SKM-1 treated with dmso at 0.1 percent for 144 hours (cell line): ENCODE results near the gene LUM.

Source experiments
- DNase-seq: peaks from one replicate; lab custom pipeline; 2025; ENCODE audit not compliant: unreplicated experiment; lab: John Stamatoyannopoulos, UW

The LUM gene, protein sequence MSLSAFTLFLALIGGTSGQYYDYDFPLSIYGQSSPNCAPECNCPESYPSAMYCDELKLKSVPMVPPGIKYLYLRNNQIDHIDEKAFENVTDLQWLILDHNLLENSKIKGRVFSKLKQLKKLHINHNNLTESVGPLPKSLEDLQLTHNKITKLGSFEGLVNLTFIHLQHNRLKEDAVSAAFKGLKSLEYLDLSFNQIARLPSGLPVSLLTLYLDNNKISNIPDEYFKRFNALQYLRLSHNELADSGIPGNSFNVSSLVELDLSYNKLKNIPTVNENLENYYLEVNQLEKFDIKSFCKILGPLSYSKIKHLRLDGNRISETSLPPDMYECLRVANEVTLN

DNA sequence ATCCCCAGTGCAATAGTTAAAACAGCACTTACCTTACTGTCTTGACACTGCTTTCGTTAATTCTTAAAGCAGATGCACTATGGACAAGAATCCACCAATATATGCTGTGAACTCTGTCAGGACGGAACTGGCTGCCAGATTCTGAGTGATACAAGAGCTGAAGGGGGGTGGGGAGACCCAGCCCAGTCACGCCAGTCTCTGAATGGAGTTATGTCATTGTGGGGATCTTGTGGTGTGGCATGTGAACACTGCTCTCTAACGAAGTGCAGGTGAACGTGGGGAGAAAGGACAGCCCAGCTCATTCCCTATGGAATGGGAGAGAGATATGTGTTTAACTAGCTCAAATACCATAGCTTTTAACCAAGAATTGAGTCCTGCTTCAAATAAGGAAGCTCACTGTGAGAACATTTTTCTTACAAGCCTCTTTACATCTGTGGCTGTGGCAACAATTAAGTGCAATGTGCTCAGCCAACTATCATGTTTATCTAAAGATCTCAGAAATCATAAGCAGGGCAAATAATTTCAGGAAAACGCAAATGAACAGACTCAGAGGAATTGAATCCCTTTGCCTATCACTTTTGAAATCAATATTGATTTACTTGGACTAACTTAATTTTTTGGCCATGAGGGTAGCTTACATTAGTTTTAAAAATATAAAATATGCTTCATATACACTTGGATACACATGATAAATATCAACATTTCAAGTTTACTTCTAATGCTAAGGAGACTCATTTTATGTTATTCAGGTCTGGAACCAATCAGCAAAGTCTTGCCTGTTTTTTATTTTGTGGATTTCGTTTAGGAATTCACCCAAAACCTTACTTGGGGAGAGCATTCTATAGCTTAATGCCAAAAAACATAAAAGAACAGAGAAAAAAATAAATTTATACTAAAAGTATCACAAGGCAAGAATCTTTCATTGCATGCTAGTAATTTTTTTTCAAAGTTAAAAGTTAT lies at the start of gene LUM:
LUM (minus strand) TSS at position 129 of the 960 bp plus-strand sequence. CDS start 2,515 bp downstream, outside the sequence.
- no peak for DNase-seq

DNA sequence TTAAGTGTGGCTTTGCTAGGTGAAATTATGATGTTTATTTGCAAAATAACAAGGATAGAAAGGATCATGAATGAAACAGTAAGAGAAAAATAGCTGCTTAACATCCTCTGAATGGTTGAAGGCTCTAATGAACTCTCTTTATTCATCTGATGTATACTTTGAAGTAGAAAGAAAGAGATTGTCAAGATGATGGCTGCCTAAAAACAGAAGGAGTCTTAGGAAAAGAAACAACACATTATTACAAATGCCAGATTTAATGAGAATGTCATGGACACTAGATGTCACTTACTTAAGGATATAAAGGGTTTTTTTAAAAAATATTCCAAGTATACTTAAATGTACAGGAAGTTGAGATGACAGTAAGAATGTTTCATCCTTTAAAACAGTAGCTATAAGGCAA lies 49.7 kb upstream of the LUM start:
- no peak for DNase-seq

DNA sequence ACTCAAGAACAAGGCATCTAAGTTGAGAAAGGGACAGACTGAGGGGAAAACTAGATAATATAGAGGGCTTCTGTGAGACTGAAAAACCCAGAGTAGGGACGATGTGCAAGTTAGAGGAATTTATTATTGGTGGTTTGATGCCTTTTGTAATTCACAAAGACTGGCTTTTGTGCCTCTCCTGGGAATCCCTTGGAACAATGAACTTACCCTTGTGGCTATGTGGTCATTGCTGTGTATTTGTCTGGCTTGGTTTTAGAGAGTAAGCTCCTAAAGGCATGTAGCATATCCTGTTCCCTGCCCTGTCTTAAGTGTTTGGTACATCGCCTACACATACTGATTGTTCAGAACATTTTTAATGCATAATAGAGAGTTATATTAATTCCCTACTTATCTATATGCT lies 44.7 kb upstream of the LUM start:
- DNase-seq: no peak

DNA sequence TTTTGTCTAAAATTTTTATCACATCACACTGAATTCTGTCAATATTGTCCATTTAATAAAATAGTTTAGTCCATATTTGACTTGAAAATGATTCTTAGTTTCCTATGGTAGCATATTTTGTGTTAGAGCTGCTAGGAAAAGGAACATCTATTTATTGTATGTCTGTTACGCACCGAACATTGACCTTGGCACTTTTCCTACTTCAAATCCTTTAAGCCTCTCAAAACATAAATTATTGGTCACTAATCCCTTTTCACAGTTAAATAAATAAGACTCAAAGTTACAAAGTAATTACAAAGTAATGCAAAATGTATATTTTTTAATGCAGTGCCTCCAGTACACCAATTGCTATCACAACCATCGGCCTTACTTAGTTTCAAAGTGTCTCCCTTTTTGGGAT lies 42.8 kb upstream of the LUM start:
- DNase-seq: no peak

- no peak for DNase-seq
These were observed 32.8 kb upstream of the LUM start for GRCh38 chr12:91144053-91144452.

- no peak for DNase-seq
These were observed 31.9 kb upstream of the LUM start for GRCh38 chr12:91143206-91143605.

DNA sequence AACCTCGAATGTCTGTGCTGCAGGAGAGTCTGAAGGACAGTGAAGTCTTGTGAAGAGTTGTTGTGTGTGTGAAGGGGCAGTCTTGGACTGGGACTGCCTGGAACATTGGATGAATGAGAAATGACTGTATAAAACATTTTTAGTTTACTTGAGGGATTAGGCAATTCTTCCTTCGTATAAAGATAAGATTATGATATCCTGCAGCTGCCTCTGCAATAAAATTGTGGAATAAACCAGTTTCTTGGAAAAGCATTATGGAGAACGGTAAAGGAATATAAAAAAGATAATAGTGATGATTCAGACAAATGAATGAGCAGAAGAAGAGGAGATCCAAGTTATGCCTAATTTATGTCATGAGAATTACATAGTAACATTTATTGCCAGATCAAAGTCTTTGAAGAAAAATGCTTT lies 30.9 kb upstream of the LUM start:
- DNase-seq: no peak

- no peak for DNase-seq
These were observed 29.0 kb upstream of the LUM start for GRCh38 chr12:91140026-91140931.

- DNase-seq: no peak
These were observed 28.0 kb upstream of the LUM start for GRCh38 chr12:91139286-91139685.

DNA sequence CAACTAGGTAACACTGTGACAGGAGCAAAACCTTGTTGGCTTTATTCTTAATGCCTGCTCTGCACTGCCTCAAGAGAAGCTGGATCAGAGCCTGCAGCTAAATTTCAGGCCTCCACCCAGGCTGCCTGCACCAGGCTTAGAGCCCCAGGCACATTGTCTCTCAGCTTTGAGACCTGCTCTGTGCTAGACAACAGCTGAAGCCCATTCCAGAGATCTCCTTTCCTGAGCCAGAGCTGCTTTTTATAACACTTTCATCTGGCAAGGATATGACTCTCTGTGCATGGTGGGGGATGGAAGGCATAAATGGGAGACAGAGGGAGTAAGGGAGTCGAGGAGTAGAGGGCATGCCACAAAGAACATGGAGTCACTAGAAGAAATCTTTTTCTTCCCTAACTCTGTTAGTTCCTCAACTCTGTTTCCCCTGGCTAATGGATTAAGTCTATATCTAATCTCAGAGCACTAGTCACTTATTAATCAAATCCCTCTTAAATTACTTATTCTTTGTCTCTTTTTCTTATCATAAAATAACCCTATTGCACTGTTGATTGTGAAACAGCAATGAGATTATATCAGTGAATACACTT lies 27.1 kb upstream of the LUM start:
- DNase-seq: no peak

DNA sequence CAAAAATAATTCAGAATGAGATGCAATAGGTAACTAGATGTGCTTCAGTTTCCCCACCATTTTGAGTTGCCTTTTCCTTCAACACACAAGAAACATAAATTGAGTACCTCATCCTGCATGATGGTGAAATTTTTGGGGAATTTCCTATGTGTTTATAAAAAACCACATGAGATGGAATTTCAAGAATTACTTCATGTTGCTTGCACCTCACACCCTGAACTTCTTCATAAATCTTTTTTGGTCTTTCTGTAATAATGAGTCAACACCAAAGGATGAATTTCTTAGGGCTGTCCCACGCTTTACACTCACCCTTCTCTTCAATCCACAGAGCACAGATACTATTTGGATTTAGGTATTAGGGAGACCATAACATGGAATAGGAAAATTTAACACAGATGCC lies 22.6 kb upstream of the LUM start:
- DNase-seq: no peak

- no peak for DNase-seq
These were observed 18.5 kb upstream of the LUM start for GRCh38 chr12:91129662-91130362.

- DNase-seq: no peak
These were observed 16.5 kb upstream of the LUM start for GRCh38 chr12:91127751-91128150.

GRCh38 chr12:91127306-91127705 lies 16.0 kb upstream of the LUM start:
- DNase-seq: no peak

GRCh38 chr12:91126516-91126915 lies 15.2 kb upstream of the LUM start:
- no peak for DNase-seq

DNA sequence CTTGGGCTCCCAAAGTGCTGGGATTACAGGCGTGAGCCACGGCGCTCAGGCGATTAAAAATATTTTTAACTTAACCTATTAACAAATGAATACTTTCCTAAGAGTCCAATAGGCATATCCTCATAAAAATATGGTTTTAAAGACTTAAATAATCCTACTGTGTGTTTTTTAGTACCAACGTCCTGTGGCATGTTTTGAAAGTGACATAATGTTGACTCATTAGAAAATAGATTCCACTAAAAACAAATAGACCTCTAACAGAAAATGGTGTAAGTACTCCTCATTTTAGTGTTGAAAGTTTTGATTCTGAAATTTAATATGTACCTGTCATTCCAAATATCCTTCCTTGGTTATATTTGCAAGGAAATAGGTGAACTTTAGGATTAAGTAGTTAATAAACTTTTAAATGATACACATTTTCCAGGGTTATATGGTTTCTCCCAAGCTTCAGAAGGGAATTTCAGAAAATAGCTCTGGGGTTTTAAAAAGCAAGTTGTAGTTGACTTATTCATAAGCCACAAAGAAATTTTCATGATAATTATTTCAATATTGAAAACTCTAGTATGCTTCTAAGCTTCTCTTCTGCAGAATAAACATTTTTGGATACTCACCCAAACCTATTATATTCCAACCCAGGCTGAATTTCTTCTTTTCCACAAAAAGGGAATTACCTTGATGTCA lies 12.1 kb upstream of the LUM start:
- no peak for DNase-seq

DNA sequence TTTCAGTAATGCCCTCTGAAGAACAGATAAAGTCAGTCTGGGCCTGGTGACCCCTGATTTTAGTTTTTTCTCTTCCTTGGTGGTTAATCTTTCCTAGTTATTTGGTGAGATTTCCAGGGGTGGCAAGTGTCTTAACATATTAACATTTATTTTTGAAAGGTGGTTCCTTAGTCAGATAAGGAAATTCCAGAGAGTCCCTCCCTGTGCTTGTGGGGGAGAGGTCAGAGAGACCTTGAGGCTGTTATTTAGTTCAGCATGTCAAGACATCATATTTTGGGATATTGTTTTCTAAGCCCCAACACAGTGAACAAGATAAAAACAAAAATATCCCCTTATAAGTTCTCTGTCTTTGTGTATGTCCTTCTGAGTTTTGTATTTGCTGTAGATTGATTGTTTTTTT lies 9.5 kb upstream of the LUM start:
- no peak for DNase-seq

DNA sequence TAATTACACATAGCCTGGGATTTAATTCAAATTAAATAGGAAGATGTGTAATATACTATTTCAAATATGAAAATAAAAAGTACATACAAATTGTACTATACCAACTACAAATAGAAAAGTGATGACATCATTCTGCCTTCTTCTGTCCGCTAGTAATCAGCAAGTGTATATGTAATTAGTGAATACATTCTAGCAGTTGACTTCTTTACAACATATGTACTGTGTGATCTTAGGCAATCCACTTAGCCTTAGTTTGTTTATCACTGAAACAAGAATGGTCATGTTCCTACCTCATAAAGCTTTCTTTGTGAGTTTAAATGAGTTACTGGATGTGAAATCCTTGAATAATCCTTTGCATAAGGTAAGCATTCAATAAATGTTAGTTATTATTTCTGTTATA lies 7.8 kb upstream of the LUM start:
- no peak for DNase-seq

DNA sequence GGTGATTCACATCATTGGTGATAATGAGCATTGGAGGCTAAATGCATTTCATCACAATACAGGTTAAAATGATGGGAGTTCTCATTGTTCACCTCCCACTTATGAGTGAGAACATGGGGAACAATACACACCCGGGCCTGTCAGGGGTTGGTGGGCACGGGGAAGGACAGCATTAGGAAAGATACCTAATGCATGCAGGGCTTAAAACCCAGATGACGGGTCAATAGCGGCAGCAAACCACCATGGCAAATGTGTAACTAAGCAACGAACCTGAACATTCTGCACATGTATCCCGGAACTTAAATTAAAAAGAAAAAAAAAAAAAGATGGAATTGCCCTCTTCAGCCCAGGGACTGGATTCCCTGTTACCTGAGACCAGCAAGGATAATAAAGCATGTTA lies 2.3 kb upstream of the LUM start:
- DNase-seq: no peak
